Retinal pigment epithelial cell (primary cell): ENCODE results near the gene AREL1.

Source experiments
- DNase-seq: peaks from one replicate; pipeline ENCODE4 v3.0.0-alpha.2; 2010; ENCODE audit warnings: low read depth
- H3K4me3 ChIP-seq: 2 replicates; pipeline ENCODE4 v1.5.1; 2011; ENCODE audit warnings: mild to moderate bottlenecking, low read length, control low read depth, moderate library complexity
- TF ChIP-seq, protein P1 (sequence below): conservative IDR thresholded peaks from 2 replicates; pipeline ENCODE4 v1.5.1; 2011; ENCODE audit warnings: low read depth, low read length, control low read depth, inconsistent platforms

Gene AREL1

DNA sequence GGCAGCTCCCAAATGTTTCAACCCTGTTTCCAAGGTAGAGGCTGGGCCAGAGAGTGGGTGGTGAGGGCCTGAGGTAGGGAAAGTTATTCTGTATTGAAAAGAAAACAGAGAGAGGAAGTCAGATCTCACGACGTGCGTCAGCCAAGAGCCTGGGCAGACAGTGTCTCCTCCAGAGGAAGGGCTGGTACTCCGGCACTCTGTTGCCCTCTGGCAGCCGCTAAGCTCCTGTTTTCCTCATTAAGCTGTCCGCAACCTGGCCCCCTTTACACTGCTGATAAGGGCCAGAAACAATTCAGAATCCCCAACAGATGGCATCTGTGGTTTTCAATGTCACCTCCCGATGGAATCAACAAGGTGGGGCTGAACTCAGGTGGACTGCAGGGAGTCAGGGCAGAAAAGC lies 74.8 kb downstream of the AREL1 start:
- TF ChIP-seq, protein P1, sequence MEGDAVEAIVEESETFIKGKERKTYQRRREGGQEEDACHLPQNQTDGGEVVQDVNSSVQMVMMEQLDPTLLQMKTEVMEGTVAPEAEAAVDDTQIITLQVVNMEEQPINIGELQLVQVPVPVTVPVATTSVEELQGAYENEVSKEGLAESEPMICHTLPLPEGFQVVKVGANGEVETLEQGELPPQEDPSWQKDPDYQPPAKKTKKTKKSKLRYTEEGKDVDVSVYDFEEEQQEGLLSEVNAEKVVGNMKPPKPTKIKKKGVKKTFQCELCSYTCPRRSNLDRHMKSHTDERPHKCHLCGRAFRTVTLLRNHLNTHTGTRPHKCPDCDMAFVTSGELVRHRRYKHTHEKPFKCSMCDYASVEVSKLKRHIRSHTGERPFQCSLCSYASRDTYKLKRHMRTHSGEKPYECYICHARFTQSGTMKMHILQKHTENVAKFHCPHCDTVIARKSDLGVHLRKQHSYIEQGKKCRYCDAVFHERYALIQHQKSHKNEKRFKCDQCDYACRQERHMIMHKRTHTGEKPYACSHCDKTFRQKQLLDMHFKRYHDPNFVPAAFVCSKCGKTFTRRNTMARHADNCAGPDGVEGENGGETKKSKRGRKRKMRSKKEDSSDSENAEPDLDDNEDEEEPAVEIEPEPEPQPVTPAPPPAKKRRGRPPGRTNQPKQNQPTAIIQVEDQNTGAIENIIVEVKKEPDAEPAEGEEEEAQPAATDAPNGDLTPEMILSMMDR = no peak
- H3K4me3 ChIP-seq = no peak overlapping the region
- DNase-seq = no peak

DNA sequence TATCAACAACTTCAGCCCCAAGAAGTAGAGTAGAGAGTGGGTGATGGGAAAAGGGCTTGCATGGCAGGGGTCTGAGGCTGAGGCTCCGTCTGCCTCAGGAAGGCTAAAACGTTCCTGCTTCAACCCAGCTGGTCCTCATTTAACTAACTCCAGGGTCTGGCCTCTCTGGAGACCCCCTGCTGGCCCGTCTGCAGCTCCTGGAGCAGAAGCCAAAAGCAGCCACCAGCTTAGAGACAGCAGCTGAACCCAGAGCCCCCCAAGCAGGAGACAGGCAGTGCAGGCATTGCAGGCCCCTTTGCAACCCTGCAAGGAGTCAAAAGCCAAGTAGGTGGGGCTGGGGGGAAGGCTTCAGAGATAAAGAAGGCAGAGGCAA lies 75.7 kb downstream of the AREL1 start:
- no peak overlapping the region for H3K4me3 ChIP-seq
- DNase-seq = no peak
- TF ChIP-seq, protein P1 = no peak

DNA sequence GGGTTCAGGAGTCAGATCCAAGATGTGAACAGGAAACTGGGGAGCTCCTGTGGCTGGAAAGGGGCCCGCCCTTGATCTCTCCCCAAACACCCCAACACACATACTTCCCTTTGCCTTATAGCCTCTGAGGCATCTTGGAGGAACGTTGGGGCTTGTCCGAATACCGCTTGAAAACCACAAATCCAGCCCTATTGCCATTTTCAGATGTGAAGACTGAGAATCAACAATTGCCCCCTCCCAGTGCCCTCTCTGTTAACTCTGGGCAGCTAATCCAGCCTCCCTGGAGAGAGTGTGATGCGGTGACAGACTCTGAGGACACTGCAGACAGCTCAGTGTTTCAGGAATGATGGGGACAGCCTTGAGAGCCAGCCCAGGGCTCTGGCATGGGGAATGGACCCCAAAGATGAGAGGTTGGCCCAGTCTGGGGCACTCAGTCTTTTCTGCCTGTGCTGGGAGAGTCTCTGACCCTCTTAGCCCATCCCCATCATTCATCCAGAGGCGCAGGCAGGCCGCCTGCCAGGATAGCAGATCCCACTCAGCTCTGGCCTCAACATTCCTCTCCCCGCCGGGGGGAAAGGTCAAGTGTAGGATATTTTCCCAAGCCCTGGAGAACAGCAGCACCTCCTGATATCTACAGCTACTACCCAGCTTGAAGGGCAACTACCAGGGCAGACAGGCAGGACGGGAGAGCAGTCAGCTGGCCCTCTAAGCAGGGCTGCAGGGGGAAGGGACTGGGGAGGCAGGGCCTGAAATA lies 76.3 kb downstream of the AREL1 start:
- H3K4me3 ChIP-seq = no peak overlapping the region
- DNase-seq = no peak
- TF ChIP-seq, protein P1 = no peak

DNA sequence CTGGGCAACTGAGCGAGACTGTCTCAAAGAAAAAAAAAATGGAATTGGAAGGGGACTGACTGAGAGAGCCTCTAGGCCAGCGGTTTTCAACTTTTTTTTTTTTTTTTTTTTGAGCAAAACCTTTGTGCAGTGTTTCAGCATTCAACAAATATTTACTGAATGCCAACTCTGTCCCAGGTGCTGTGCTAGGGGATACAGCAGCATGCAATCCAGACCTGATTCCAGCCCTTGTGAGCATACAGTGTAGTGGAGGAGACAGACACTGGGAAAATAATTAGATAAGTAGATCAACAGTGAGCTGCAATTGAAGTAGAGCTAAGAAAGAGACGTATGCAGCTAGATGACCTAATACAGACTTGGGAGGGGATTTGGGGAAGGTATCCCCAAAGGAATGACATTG lies 77.0 kb downstream of the AREL1 start:
- no peak for DNase-seq
- TF ChIP-seq, protein P1 = no peak
- no peak overlapping the region for H3K4me3 ChIP-seq

DNA sequence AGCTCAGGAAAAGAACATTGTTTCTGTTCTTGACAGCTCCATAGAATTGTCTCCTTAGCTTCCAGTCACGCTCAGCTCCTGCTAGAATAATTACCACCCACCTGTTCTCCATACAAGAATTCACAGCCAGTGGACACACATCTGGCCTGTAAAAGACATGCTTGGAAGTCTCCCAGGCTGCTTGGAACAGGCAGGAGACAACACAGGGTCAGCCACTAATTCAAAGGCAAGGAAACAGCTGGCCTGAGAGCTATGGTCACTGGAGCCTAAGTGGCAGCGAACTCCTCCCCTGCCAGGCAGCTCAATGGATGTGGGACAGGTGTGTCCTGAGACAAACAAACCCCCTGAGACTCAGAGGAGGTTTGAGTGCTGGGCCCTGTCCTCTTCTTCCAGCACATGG lies 77.9 kb downstream of the AREL1 start:
- no peak for DNase-seq
- TF ChIP-seq, protein P1 = no peak

DNA sequence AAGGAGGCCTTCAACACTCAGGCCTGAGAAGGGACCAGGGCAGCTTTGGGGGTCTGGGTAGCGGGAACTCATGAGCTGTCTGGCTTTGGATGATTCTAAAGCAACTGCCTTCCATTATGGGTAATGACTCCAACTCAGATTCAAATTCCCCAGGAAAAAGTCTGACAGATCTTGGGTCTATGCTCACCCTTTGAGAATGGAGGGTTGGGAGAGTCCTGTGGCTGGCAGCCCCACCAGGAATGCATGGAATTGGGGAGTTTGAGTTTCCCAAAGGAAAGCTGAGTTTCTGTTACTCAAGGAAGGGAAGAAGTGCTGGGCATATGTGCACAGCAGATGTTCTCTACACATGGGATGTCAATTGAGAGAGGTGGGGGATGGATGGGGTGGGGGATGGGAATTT lies 78.4 kb downstream of the AREL1 start:
- H3K4me3 ChIP-seq = no peak overlapping the region
- no peak for DNase-seq
- TF ChIP-seq, protein P1 = no peak

More for the DNA sequence above, 77.9 kb downstream of the AREL1 start:
- no peak overlapping the region for H3K4me3 ChIP-seq
